Thyroid gland (tissue), 4 donors: ENCODE measurements around the gene KCTD2. TPM values are rescaled to one million over a fixed set of nuclear protein-coding genes. Genes with fewer than 3 reads are reported as not detected.
"Not testable (repeated sequence)": the region's sequence is repeated elsewhere in the genome, so short reads cannot be mapped to it uniquely, and the experiment has no call there.

Experiments used
- DNase-seq, 2 donors: peaks; one replicate each; pipeline ENCODE4 v3.0.0-alpha.2; 2019
- H3K27ac ChIP-seq, 3 donors: fragments of 200-600 bp; sonication (generic); 1 replicate in 2 of 3; 2 replicates in 1 of 3; pipeline ENCODE4 v1.5.1; 2016 to 2019; ENCODE audit warnings: mild to moderate bottlenecking in 1 of 3, moderate library complexity in 1 of 3
- H3K27me3 ChIP-seq: fragments of 200-600 bp; sonication (generic); one replicate; pipeline ENCODE4 v1.5.1; 2019
- H3K36me3 ChIP-seq, 2 donors: fragments of 200-600 bp; sonication (generic); one replicate each; pipeline ENCODE4 v1.5.1; 2016 to 2019
- H3K4me1 ChIP-seq, 2 donors: fragments of 200-600 bp; sonication (generic); one replicate each; pipeline ENCODE4 v1.5.1; 2017 to 2019
- H3K4me3 ChIP-seq, 3 donors: fragments of 200-600 bp; sonication (generic); replicated peaks in 1 of 3; 1 replicate in 2 of 3; 2 replicates in 1 of 3; pipeline ENCODE4 v1.5.1; 2016; ENCODE audit warnings: mild to moderate bottlenecking in 1 of 3
- H3K9me3 ChIP-seq: fragments of 200-600 bp; sonication (generic); one replicate; pipeline ENCODE4 v1.5.1; 2017
- CTCF ChIP-seq, 6 experiments: fragments of 200-600 bp in 3 of 6; fragments of 450-650 bp in 3 of 6; sonication (generic) in 3 of 6; IDR thresholded peaks; one replicate each; pipeline ENCODE4 v1.5.1; 2016 to 2019; ENCODE audit warnings: antibody characterized with exemption in 6 of 6, mild to moderate bottlenecking in 2 of 6, inconsistent platforms in 1 of 6, moderate library complexity in 1 of 6
- POLR2A ChIP-seq, 2 donors: fragments of 450-650 bp; IDR thresholded peaks; one replicate each; pipeline ENCODE4 v1.6.1; 2017; ENCODE audit warnings: antibody characterized with exemption in 2 of 2, mild to moderate bottlenecking in 2 of 2, moderate library complexity in 1 of 2
- WGBS, 2 donors: methylation state at CpG; one replicate each; pipeline ENCODE4 v1.1.5; 2017; 5-methylcytosine and 5-hydroxymethylcytosine counted together
- intact Hi-C: fragments of 100-400 bp; cut with DNase I; formaldehyde crosslinking; loops from one replicate; pipeline ENCODE4 v1.15.1; 2023
- total RNA-seq, 4 donors: library from RNA; depleted of rRNA; stranded (reverse); fragments of >200 nt; gene quantifications; one replicate each; pipeline ENCODE4 v1.2.3, GENCODE V29; 2016

The KCTD2 gene
- total RNA-seq, 4 donors from 2014 or later = 33.6 to 48.6 (median 41.7) TPM

- 78 to 81% methylated on average over 6 of the region's 6 CpGs for WGBS, 2 donors
- no peak for DNase-seq
- no peaks in the 10 kb centered on the region for H3K27me3 ChIP-seq
- H3K36me3 ChIP-seq = peaks cover 19 to 31% of the 10 kb centered on the region in 2 donors
- TF ChIP-seq CTCF (IDR thresholded peaks at IDR 0.05) (no peak), POLR2A (IDR thresholded peaks at IDR 0.05) (no peak)
- no peaks in the 10 kb centered on the region for H3K9me3 ChIP-seq
- intact Hi-C loops = no loop called here
- peaks cover 8 to 16% of the 10 kb centered on the region in 2 donors for H3K4me1 ChIP-seq
- peak overlapping the region in 1 of 3 donors; percentile 12 for H3K27ac ChIP-seq
- no peak overlapping the region for H3K4me3 ChIP-seq
These were observed 18.6 kb downstream of the KCTD2 start for GRCh38 chr17:75065562-75066151.

GRCh38 chr17:75067856-75068255 lies 20.8 kb downstream of the KCTD2 start:
- Histone ChIP-seq H3K4me1 (peaks cover 0 to 5% of the 10 kb centered on the region in 2 donors), H3K4me3 (no peak overlapping the region), H3K27ac (no peak overlapping the region), H3K9me3 (no peaks in the 10 kb centered on the region), H3K27me3 (no peaks in the 10 kb centered on the region), H3K36me3 (peaks cover 17 to 22% of the 10 kb centered on the region in 2 donors)
- no peak for DNase-seq
- WGBS, 2 donors = 70 to 86% methylated on average over 4 of the region's 4 CpGs
- TF ChIP-seq CTCF (IDR thresholded peaks at IDR 0.05) (no peak), POLR2A (IDR thresholded peaks at IDR 0.05) (no peak)
- intact Hi-C loops = no loop called here

GRCh38 chr17:75068750-75069149 lies 21.7 kb downstream of the KCTD2 start:
- no peak for DNase-seq
- no peak for TF ChIP-seq POLR2A (IDR thresholded peaks at IDR 0.05)
- no peak for TF ChIP-seq CTCF (IDR thresholded peaks at IDR 0.05)
- no peaks in the 10 kb centered on the region for H3K9me3 ChIP-seq
- peaks cover 8 to 13% of the 10 kb centered on the region in 2 donors for H3K36me3 ChIP-seq
- H3K27me3 ChIP-seq = no peaks in the 10 kb centered on the region
- peaks cover 0 to 5% of the 10 kb centered on the region in 2 donors for H3K4me1 ChIP-seq
- intact Hi-C loops = no loop called here
- 78 to 83% methylated on average over 8 of the region's 8 CpGs for WGBS, 2 donors
- no peak overlapping the region for H3K27ac ChIP-seq
- no peak overlapping the region for H3K4me3 ChIP-seq

- H3K4me1 ChIP-seq = peaks cover 0 to 5% of the 10 kb centered on the region in 2 donors
- H3K36me3 ChIP-seq = peaks cover 0 to 4% of the 10 kb centered on the region in 2 donors
- H3K4me3 ChIP-seq = no peak overlapping the region
- no peaks in the 10 kb centered on the region for H3K9me3 ChIP-seq
- 69 to 91% methylated on average over 2 of the region's 2 CpGs for WGBS, 2 donors
- intact Hi-C loops = no loop called here
- H3K27me3 ChIP-seq = no peaks in the 10 kb centered on the region
- TF ChIP-seq POLR2A (IDR thresholded peaks at IDR 0.05) = no peak
- peak in 3 of 6 experiments; percentile 29 to 41 (median 30) for TF ChIP-seq CTCF (IDR thresholded peaks at IDR 0.05)
- DNase-seq = peak in 1 of 2 donors; percentile 36
- H3K27ac ChIP-seq = no peak overlapping the region
These were observed 22.8 kb downstream of the KCTD2 start for GRCh38 chr17:75069783-75070182.

GRCh38 chr17:75071478-75072271 lies 24.6 kb downstream of the KCTD2 start:
- H3K36me3 ChIP-seq, H3K4me3 ChIP-seq, DNase-seq, H3K27ac ChIP-seq, H3K27me3 ChIP-seq, H3K9me3 ChIP-seq, H3K4me1 ChIP-seq, intact Hi-C loops: not testable (repeated sequence)
- WGBS, 2 donors = 89 to 90% methylated on average over 8 of the region's 8 CpGs

GRCh38 chr17:75072909-75073308 lies 25.9 kb downstream of the KCTD2 start:
- WGBS, 2 donors = 65 to 72% methylated on average over 5 of the region's 5 CpGs

More at GRCh38 chr17:75072909-75073308, 25.9 kb downstream of the KCTD2 start:
- H3K27ac ChIP-seq, H3K4me3 ChIP-seq, H3K36me3 ChIP-seq, H3K27me3 ChIP-seq, DNase-seq, H3K9me3 ChIP-seq, intact Hi-C loops: not testable (repeated sequence)
- H3K4me1 ChIP-seq = peaks cover 7 to 11% of the 10 kb centered on the region in 2 donors
